Measurements from ENCODE around the gene GBP3.

DNA sequence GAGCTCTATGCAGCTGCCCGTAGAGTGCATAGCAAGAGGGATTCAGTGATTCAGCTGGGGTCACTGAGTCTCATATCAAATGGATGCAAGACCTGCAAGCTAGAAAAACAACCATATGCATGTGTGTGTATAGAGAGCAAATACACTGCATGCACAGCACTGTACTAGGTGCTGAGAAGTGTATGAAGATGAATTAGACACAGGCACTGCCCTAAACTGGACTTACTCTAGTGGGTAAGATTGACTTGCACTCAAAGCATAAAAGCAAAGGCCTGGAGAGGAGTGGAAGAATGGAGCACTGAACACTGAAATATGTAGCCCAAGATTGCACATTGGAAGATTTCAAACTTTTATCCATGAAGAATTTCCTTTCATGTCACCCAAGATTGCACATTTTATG is 47.8 kb upstream of the GBP3 start:
- TF ChIP-seq RAD21 (IDR thresholded peaks at IDR 0.05) (no peak), EGR1 (IDR thresholded peaks at IDR 0.05; ENCODE audit: low read depth in 2 of 2) (no peak), ATF3 (IDR thresholded peaks at IDR 0.05) (no peak), GABPA (IDR thresholded peaks at IDR 0.05 in 1 of 2, conservative IDR thresholded peaks at IDR 0.05 in 1 of 2) (no peak), SP1 (IDR thresholded peaks at IDR 0.05) (no peak), TAF1 (conservative IDR thresholded peaks at IDR 0.05) (no peak)
- TF ChIP-seq, protein P1, sequence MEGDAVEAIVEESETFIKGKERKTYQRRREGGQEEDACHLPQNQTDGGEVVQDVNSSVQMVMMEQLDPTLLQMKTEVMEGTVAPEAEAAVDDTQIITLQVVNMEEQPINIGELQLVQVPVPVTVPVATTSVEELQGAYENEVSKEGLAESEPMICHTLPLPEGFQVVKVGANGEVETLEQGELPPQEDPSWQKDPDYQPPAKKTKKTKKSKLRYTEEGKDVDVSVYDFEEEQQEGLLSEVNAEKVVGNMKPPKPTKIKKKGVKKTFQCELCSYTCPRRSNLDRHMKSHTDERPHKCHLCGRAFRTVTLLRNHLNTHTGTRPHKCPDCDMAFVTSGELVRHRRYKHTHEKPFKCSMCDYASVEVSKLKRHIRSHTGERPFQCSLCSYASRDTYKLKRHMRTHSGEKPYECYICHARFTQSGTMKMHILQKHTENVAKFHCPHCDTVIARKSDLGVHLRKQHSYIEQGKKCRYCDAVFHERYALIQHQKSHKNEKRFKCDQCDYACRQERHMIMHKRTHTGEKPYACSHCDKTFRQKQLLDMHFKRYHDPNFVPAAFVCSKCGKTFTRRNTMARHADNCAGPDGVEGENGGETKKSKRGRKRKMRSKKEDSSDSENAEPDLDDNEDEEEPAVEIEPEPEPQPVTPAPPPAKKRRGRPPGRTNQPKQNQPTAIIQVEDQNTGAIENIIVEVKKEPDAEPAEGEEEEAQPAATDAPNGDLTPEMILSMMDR (IDR thresholded peaks at IDR 0.05; ENCODE audit: low read depth, low read length, missing input control): no peak
- TF ChIP-seq, protein P2, sequence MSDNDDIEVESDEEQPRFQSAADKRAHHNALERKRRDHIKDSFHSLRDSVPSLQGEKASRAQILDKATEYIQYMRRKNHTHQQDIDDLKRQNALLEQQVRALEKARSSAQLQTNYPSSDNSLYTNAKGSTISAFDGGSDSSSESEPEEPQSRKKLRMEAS (IDR thresholded peaks at IDR 0.05): no peak
